GM23338 (cell line): ENCODE results near the gene CYP19A1. TPM values are rescaled to one million over a fixed set of nuclear protein-coding genes. Genes with fewer than 3 reads are reported as not detected.

ENCODE experiments used
- ATAC-seq: fragments of 200-7000 bp; cut with Tn5 transposase; 3 replicates; pipeline ENCODE4 v1.9.1; 2020
- DNase-seq: peaks from one replicate; pipeline ENCODE4 v3.0.0-alpha.2; 2015; ENCODE audit warnings: low spot score
- H2AFZ ChIP-seq: fragments of 200-600 bp; sonication (generic); 2 replicates; pipeline ENCODE4 v1.8.0; 2016; ENCODE audit warnings: antibody characterized with exemption, mild to moderate bottlenecking, moderate library complexity
- H3F3A ChIP-seq: fragments of 200-600 bp; sonication (generic); replicated peaks from 2 replicates; pipeline ENCODE4 v1.8.0; 2017; ENCODE audit warnings: antibody characterized with exemption, mixed run types, low read depth
- H3K27ac ChIP-seq: fragments of 200-600 bp; sonication (generic); 2 replicates; pipeline ENCODE4 v1.6.1; 2016; ENCODE audit warnings: low read depth
- H3K27me3 ChIP-seq: fragments of 200-600 bp; sonication (generic); 2 replicates; pipeline ENCODE4 v1.8.0; 2016; ENCODE audit warnings: mild to moderate bottlenecking, mixed run types, moderate library complexity; ENCODE audit not compliant: insufficient read depth
- H3K36me3 ChIP-seq: fragments of 200-600 bp; sonication (generic); 2 replicates; pipeline ENCODE4 v1.8.0; 2016; ENCODE audit warnings: mild to moderate bottlenecking; ENCODE audit not compliant: insufficient read depth
- H3K4me1 ChIP-seq: fragments of 200-600 bp; sonication (generic); 2 replicates; pipeline ENCODE4 v1.8.0; 2016; ENCODE audit warnings: mild to moderate bottlenecking, moderate library complexity; ENCODE audit not compliant: insufficient read depth
- H3K4me2 ChIP-seq: fragments of 200-600 bp; sonication (generic); 2 replicates; pipeline ENCODE4 v1.7.1; 2017; ENCODE audit warnings: mixed run types
- H3K4me3 ChIP-seq: fragments of 200-600 bp; sonication (generic); 2 replicates; pipeline ENCODE4 v1.6.1; 2016; ENCODE audit warnings: mixed run types
- H3K79me2 ChIP-seq: fragments of 200-600 bp; sonication (generic); replicated peaks from 2 replicates; pipeline ENCODE4 v1.8.0; 2017; ENCODE audit warnings: mild to moderate bottlenecking; ENCODE audit not compliant: insufficient read depth
- H3K9me2 ChIP-seq: fragments of 200-600 bp; sonication (generic); 2 replicates; pipeline ENCODE4 v1.8.0; 2017; ENCODE audit not compliant: insufficient read depth
- H4K20me1 ChIP-seq: fragments of 200-600 bp; sonication (generic); replicated peaks from 2 replicates; pipeline ENCODE4 v1.8.0; 2017; ENCODE audit warnings: mild to moderate bottlenecking; ENCODE audit not compliant: insufficient read depth
- H3K27ac Mint-ChIP-seq: 2 replicates; pipeline ENCODE4 v1.8.0; 2020; ENCODE audit warnings: inconsistent platforms, mild to moderate bottlenecking, moderate library complexity, mixed read lengths
- H3K27me3 Mint-ChIP-seq: 3 replicates; pipeline ENCODE4 v1.8.0; 2022; ENCODE audit warnings: low read depth, mild to moderate bottlenecking, moderate library complexity, mixed read lengths, inconsistent platforms; ENCODE audit not compliant: insufficient read depth, poor library complexity
- H3K36me3 Mint-ChIP-seq: 3 replicates; pipeline ENCODE4 v1.8.0; 2021; ENCODE audit warnings: low read depth, mild to moderate bottlenecking, inconsistent platforms, moderate library complexity, mixed read lengths
- H3K4me1 Mint-ChIP-seq: 3 replicates; pipeline ENCODE4 v1.8.0; 2020; ENCODE audit warnings: mild to moderate bottlenecking, inconsistent platforms, mixed read lengths
- H3K4me3 Mint-ChIP-seq: 3 replicates; pipeline ENCODE4 v1.8.0; 2021; ENCODE audit warnings: moderate library complexity, mild to moderate bottlenecking, inconsistent platforms, mixed read lengths
- H3K9me3 Mint-ChIP-seq: 3 replicates; pipeline ENCODE4 v1.8.0; 2020; ENCODE audit warnings: moderate library complexity, mild to moderate bottlenecking, inconsistent platforms, mixed read lengths
- CREB1 ChIP-seq: fragments of 250-450 bp; sonication (Bioruptor Pico); IDR thresholded peaks from 2 replicates; pipeline ENCODE4 v1.5.0; 2020; ENCODE audit warnings: low read depth, mild to moderate bottlenecking, moderate library complexity
- EZH2 ChIP-seq: fragments of 200-600 bp; sonication (generic); IDR thresholded peaks from one replicate; pipeline ENCODE4 v1.8.0; 2017; ENCODE audit warnings: antibody characterized with exemption, mild to moderate bottlenecking, low read depth; ENCODE audit not compliant: unreplicated experiment
- EZH2phosphoT487 ChIP-seq: fragments of 200-600 bp; sonication (generic); IDR thresholded peaks from one replicate; pipeline ENCODE4 v1.8.1; 2018; ENCODE audit warnings: antibody characterized with exemption; ENCODE audit not compliant: unreplicated experiment
- JUNB ChIP-seq: IDR thresholded peaks from one replicate; pipeline ENCODE4 v1.6.1; 2016; ENCODE audit warnings: antibody characterized with exemption; ENCODE audit not compliant: unreplicated experiment
- NANOG ChIP-seq: IDR thresholded peaks from 2 replicates; pipeline ENCODE4 v1.6.1; 2016; ENCODE audit warnings: antibody characterized with exemption, borderline replicate concordance
- POLR2AphosphoS5 ChIP-seq: IDR thresholded peaks from 2 replicates; pipeline ENCODE4 v1.6.1; 2016; ENCODE audit warnings: antibody characterized with exemption, low read depth
- STAT1 ChIP-seq: IDR thresholded peaks from one replicate; pipeline ENCODE4 v1.6.1; 2016; ENCODE audit warnings: antibody characterized with exemption; ENCODE audit not compliant: unreplicated experiment
- ZNF114 ChIP-seq: fragments of 250-450 bp; sonication (Bioruptor Pico); IDR thresholded peaks from 2 replicates; pipeline ENCODE4 v1.5.0; 2020; ENCODE audit warnings: mild to moderate bottlenecking, moderate library complexity
- ZNF331 ChIP-seq: fragments of 250-450 bp; sonication (Bioruptor Pico); IDR thresholded peaks from 2 replicates; pipeline ENCODE4 v1.5.0; 2020; ENCODE audit warnings: low read depth, mild to moderate bottlenecking, moderate library complexity
- polyA plus RNA-seq: library from polyadenylated mRNA; unstranded; fragments of >200 nt; fragmentation: Nextera tagmentation; extraction: Ambion mirVana; gene quantifications from 2 replicates; pipeline ENCODE4 v1.2.1, GENCODE V29; 2016
- total RNA-seq: library from RNA; depleted of rRNA; stranded (reverse); fragments of >200 nt; shearing (Covaris generic); gene quantifications from 2 replicates; pipeline ENCODE4 v1.2.3, GENCODE V29; 2014
- TF ChIP-seq, protein P1 (sequence below): fragments of 250-450 bp; sonication (Bioruptor Pico); IDR thresholded peaks from 2 replicates; pipeline ENCODE4 v1.5.0; 2020; ENCODE audit warnings: mild to moderate bottlenecking, moderate library complexity
- TF ChIP-seq, protein P2 (sequence below): IDR thresholded peaks from 2 replicates; pipeline ENCODE4 v1.6.1; 2016; ENCODE audit warnings: antibody characterized with exemption
- TF ChIP-seq, protein P3 (sequence below), 2 experiments: fragments of 200-600 bp in 1 of 2; sonication (generic) in 1 of 2; conservative IDR thresholded peaks; 2 replicates each; pipeline versions ENCODE4 v1.5.1 to v1.6.1; 2016 to 2017; ENCODE audit warnings: antibody characterized with exemption in 2 of 2, low read depth in 2 of 2, mild to moderate bottlenecking in 2 of 2, moderate library complexity in 1 of 2
- TF ChIP-seq, protein P4 (sequence below): IDR thresholded peaks from one replicate; pipeline ENCODE4 v1.6.1; 2018; ENCODE audit warnings: antibody characterized with exemption; ENCODE audit not compliant: unreplicated experiment

Gene CYP19A1
- total and polyA plus RNA-seq, 2 experiments from 2014 or later = 0.42 TPM; not detected in 1

DNA sequence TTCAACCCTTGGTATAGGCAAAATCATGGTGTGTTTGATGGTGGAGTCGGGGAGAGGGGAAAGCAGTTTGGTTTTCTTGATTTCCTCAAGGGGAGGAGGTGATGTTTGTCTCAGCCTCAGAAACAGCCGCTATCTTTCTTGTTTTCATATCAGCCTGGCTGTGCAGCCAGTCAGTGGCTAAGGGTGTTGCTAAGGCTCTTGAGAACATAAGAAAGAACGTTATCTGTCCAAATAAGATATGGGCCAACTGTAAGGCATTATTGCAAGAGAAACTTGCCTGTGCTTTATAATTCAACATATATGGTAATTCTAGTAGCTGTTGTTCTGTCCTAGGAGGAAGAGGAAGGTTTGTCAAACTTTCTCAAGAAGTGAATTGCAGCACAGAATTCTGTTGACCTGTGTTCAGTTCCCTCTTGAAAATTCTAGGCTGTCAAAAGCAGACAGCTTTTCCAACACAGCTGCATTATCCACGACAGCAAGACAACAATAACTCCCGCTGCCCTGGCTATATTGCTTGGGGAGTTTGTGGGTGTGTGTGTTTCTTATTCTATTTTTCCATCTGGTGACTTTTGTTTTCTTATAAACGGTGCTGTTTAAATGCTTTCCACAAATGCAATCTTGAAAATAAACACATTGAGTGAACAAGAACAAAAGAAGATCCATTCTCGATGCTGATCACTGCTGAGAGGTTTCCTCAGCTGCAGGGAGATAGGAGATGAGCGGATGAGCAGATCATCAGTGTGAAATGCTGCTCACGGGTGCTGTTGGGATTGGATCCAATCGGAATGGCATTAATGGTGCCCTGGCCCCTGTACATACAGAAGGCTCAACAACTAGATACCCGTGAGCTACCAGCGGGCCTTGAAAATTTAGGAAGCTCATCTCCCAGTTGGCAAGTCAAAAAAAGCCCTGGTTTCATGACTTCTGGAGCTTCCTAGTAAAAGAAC, 152.9 kb downstream of the CYP19A1 start:
- no peaks in the 10 kb centered on the region for H3K36me3 ChIP-seq
- no peaks in the 10 kb centered on the region for H3F3A ChIP-seq
- no peak overlapping the region for H3K27ac Mint-ChIP-seq
- no peak overlapping the region for H3K27ac ChIP-seq
- H3K27me3 Mint-ChIP-seq = no peaks in the 10 kb centered on the region
- no peaks in the 10 kb centered on the region; the same call in 1 of the 3 replicates for H3K9me3 Mint-ChIP-seq
- H3K27me3 ChIP-seq = no peaks in the 10 kb centered on the region
- H3K4me2 ChIP-seq = no peak overlapping the region
- H3K9me2 ChIP-seq = no peaks in the 10 kb centered on the region
- no peaks in the 10 kb centered on the region for H3K4me1 ChIP-seq
- H3K4me3 Mint-ChIP-seq = no peak overlapping the region
- H3K36me3 Mint-ChIP-seq = no peaks in the 10 kb centered on the region
- TF ChIP-seq, protein P1, sequence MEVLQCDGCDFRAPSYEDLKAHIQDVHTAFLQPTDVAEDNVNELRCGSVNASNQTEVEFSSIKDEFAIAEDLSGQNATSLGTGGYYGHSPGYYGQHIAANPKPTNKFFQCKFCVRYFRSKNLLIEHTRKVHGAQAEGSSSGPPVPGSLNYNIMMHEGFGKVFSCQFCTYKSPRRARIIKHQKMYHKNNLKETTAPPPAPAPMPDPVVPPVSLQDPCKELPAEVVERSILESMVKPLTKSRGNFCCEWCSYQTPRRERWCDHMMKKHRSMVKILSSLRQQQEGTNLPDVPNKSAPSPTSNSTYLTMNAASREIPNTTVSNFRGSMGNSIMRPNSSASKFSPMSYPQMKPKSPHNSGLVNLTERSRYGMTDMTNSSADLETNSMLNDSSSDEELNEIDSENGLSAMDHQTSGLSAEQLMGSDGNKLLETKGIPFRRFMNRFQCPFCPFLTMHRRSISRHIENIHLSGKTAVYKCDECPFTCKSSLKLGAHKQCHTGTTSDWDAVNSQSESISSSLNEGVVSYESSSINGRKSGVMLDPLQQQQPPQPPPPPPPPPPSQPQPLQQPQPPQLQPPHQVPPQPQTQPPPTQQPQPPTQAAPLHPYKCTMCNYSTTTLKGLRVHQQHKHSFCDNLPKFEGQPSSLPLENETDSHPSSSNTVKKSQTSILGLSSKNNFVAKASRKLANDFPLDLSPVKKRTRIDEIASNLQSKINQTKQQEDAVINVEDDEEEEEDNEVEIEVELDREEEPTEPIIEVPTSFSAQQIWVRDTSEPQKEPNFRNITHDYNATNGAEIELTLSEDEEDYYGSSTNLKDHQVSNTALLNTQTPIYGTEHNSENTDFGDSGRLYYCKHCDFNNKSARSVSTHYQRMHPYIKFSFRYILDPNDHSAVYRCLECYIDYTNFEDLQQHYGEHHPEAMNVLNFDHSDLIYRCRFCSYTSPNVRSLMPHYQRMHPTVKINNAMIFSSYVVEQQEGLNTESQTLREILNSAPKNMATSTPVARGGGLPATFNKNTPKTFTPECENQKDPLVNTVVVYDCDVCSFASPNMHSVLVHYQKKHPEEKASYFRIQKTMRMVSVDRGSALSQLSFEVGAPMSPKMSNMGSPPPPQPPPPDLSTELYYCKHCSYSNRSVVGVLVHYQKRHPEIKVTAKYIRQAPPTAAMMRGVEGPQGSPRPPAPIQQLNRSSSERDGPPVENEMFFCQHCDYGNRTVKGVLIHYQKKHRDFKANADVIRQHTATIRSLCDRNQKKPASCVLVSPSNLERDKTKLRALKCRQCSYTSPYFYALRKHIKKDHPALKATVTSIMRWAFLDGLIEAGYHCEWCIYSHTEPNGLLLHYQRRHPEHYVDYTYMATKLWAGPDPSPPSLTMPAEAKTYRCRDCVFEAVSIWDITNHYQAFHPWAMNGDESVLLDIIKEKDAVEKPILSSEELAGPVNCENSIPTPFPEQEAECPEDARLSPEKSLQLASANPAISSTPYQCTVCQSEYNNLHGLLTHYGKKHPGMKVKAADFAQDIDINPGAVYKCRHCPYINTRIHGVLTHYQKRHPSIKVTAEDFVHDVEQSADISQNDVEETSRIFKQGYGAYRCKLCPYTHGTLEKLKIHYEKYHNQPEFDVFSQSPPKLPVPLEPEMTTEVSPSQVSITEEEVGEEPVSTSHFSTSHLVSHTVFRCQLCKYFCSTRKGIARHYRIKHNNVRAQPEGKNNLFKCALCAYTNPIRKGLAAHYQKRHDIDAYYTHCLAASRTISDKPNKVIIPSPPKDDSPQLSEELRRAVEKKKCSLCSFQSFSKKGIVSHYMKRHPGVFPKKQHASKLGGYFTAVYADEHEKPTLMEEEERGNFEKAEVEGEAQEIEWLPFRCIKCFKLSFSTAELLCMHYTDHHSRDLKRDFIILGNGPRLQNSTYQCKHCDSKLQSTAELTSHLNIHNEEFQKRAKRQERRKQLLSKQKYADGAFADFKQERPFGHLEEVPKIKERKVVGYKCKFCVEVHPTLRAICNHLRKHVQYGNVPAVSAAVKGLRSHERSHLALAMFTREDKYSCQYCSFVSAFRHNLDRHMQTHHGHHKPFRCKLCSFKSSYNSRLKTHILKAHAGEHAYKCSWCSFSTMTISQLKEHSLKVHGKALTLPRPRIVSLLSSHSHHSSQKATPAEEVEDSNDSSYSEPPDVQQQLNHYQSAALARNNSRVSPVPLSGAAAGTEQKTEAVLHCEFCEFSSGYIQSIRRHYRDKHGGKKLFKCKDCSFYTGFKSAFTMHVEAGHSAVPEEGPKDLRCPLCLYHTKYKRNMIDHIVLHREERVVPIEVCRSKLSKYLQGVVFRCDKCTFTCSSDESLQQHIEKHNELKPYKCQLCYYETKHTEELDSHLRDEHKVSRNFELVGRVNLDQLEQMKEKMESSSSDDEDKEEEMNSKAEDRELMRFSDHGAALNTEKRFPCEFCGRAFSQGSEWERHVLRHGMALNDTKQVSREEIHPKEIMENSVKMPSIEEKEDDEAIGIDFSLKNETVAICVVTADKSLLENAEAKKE (CRISPR knock-in tag) = no peak
- TF ChIP-seq ZNF331 (CRISPR knock-in tag) (no peak), POLR2AphosphoS5 (no peak), STAT1 (no peak), JUNB (no peak), EZH2phosphoT487 (no peak), NANOG (no peak), EZH2 (no peak), CREB1 (CRISPR knock-in tag) (no peak), ZNF114 (no peak)
- TF ChIP-seq, protein P2, sequence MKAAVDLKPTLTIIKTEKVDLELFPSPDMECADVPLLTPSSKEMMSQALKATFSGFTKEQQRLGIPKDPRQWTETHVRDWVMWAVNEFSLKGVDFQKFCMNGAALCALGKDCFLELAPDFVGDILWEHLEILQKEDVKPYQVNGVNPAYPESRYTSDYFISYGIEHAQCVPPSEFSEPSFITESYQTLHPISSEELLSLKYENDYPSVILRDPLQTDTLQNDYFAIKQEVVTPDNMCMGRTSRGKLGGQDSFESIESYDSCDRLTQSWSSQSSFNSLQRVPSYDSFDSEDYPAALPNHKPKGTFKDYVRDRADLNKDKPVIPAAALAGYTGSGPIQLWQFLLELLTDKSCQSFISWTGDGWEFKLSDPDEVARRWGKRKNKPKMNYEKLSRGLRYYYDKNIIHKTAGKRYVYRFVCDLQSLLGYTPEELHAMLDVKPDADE = no peak
- TF ChIP-seq, protein P3, sequence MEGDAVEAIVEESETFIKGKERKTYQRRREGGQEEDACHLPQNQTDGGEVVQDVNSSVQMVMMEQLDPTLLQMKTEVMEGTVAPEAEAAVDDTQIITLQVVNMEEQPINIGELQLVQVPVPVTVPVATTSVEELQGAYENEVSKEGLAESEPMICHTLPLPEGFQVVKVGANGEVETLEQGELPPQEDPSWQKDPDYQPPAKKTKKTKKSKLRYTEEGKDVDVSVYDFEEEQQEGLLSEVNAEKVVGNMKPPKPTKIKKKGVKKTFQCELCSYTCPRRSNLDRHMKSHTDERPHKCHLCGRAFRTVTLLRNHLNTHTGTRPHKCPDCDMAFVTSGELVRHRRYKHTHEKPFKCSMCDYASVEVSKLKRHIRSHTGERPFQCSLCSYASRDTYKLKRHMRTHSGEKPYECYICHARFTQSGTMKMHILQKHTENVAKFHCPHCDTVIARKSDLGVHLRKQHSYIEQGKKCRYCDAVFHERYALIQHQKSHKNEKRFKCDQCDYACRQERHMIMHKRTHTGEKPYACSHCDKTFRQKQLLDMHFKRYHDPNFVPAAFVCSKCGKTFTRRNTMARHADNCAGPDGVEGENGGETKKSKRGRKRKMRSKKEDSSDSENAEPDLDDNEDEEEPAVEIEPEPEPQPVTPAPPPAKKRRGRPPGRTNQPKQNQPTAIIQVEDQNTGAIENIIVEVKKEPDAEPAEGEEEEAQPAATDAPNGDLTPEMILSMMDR (conservative IDR thresholded peaks at IDR 0.05; ENCODE audit: low read depth in 2 of 2) = no peak
- TF ChIP-seq, protein P4, sequence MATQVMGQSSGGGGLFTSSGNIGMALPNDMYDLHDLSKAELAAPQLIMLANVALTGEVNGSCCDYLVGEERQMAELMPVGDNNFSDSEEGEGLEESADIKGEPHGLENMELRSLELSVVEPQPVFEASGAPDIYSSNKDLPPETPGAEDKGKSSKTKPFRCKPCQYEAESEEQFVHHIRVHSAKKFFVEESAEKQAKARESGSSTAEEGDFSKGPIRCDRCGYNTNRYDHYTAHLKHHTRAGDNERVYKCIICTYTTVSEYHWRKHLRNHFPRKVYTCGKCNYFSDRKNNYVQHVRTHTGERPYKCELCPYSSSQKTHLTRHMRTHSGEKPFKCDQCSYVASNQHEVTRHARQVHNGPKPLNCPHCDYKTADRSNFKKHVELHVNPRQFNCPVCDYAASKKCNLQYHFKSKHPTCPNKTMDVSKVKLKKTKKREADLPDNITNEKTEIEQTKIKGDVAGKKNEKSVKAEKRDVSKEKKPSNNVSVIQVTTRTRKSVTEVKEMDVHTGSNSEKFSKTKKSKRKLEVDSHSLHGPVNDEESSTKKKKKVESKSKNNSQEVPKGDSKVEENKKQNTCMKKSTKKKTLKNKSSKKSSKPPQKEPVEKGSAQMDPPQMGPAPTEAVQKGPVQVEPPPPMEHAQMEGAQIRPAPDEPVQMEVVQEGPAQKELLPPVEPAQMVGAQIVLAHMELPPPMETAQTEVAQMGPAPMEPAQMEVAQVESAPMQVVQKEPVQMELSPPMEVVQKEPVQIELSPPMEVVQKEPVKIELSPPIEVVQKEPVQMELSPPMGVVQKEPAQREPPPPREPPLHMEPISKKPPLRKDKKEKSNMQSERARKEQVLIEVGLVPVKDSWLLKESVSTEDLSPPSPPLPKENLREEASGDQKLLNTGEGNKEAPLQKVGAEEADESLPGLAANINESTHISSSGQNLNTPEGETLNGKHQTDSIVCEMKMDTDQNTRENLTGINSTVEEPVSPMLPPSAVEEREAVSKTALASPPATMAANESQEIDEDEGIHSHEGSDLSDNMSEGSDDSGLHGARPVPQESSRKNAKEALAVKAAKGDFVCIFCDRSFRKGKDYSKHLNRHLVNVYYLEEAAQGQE = no peak
- no peaks in the 10 kb centered on the region for H3K79me2 ChIP-seq
- H3K4me1 Mint-ChIP-seq = no peaks in the 10 kb centered on the region
- H3K4me3 ChIP-seq = no peak overlapping the region
- H2AFZ ChIP-seq = no peak overlapping the region
- DNase-seq = no peak
- no peaks in the 10 kb centered on the region for H4K20me1 ChIP-seq
- ATAC-seq = no peak
